H9 (cell line): Measurements from ENCODE around the gene ERC2. TPM values are rescaled to one million over a fixed set of nuclear protein-coding genes. Genes with fewer than 3 reads are reported as not detected.

Experiments used
- DNase-seq: peaks from one replicate; pipeline ENCODE4 v3.0.0-alpha.2; 2017
- H2AFZ ChIP-seq: one replicate; pipeline ENCODE4 v1.6.1; 2013; ENCODE audit warnings: mild to moderate bottlenecking, low read length, control low read depth, moderate library complexity
- H2AK5ac ChIP-seq: 2 replicates; pipeline ENCODE4 v1.6.1; 2013; ENCODE audit warnings: low read length, control low read depth, mixed read lengths; ENCODE audit not compliant: insufficient read length
- H2BK120ac ChIP-seq: one replicate; pipeline ENCODE4 v1.6.1; 2013; ENCODE audit warnings: low read depth, mild to moderate bottlenecking, low read length, control low read depth, inconsistent platforms; ENCODE audit not compliant: poor library complexity, severe bottlenecking
- H2BK12ac ChIP-seq: 2 replicates; pipeline ENCODE4 v1.6.1; 2013; ENCODE audit warnings: low read length, control low read depth, mixed read lengths, low read depth; ENCODE audit not compliant: insufficient read length
- H2BK15ac ChIP-seq: 2 replicates; pipeline ENCODE4 v1.6.1; 2013; ENCODE audit warnings: low read depth, low read length, control low read depth
- H2BK20ac ChIP-seq: one replicate; pipeline ENCODE4 v1.6.1; 2013; ENCODE audit warnings: low read depth, mild to moderate bottlenecking, low read length, control low read depth, inconsistent platforms; ENCODE audit not compliant: poor library complexity, severe bottlenecking
- H2BK5ac ChIP-seq: 2 replicates; pipeline ENCODE4 v1.6.1; 2013; ENCODE audit warnings: low read length, control low read depth, mixed read lengths; ENCODE audit not compliant: insufficient read length
- H3K14ac ChIP-seq: 2 replicates; pipeline ENCODE4 v1.6.1; 2013; ENCODE audit warnings: low read length, control low read depth; ENCODE audit not compliant: insufficient read depth
- H3K18ac ChIP-seq: 2 replicates; pipeline ENCODE4 v1.6.1; 2013; ENCODE audit warnings: low read depth, mild to moderate bottlenecking, mixed read lengths, low read length, control low read depth; ENCODE audit not compliant: insufficient read length
- H3K23ac ChIP-seq: 2 replicates; pipeline ENCODE4 v1.6.1; 2013; ENCODE audit warnings: low read length, control low read depth, mixed read lengths, low read depth; ENCODE audit not compliant: insufficient read length
- H3K23me2 ChIP-seq: 2 replicates; pipeline ENCODE4 v1.6.1; 2013; ENCODE audit warnings: low read depth, mild to moderate bottlenecking, mixed read lengths, low read length, control low read depth; ENCODE audit not compliant: insufficient read length, poor library complexity, severe bottlenecking
- H3K27ac ChIP-seq: 2 replicates; pipeline ENCODE4 v1.5.1; 2013; ENCODE audit warnings: low read length, control low read depth, mixed read lengths, low read depth; ENCODE audit not compliant: insufficient read length
- H3K27me3 ChIP-seq: 2 replicates; pipeline ENCODE4 v1.6.1; 2013; ENCODE audit warnings: low read length, control low read depth, inconsistent platforms; ENCODE audit not compliant: insufficient read depth
- H3K4ac ChIP-seq: 2 replicates; pipeline ENCODE4 v1.6.1; 2013; ENCODE audit warnings: low read depth, mild to moderate bottlenecking, control low read depth, inconsistent platforms, low read length, moderate library complexity
- H3K4me1 ChIP-seq: 2 replicates; pipeline ENCODE4 v1.6.1; 2013; ENCODE audit warnings: low read length, control low read depth, inconsistent platforms; ENCODE audit not compliant: insufficient read depth
- H3K4me2 ChIP-seq: 2 replicates; pipeline ENCODE4 v1.6.1; 2013; ENCODE audit warnings: low read length, control low read depth, mixed read lengths; ENCODE audit not compliant: insufficient read length, insufficient read depth
- H3K56ac ChIP-seq: 2 replicates; pipeline ENCODE4 v1.6.1; 2013; ENCODE audit warnings: low read depth, mild to moderate bottlenecking, mixed read lengths, low read length, control low read depth; ENCODE audit not compliant: insufficient read length
- H3K79me1 ChIP-seq: 2 replicates; pipeline ENCODE4 v1.6.1; 2013; ENCODE audit warnings: low read depth, mild to moderate bottlenecking, moderate library complexity, low read length, control low read depth, inconsistent platforms; ENCODE audit not compliant: insufficient read depth, poor library complexity, severe bottlenecking
- H3K79me2 ChIP-seq: 2 replicates; pipeline ENCODE4 v1.6.1; 2013; ENCODE audit warnings: low read length, control low read depth, inconsistent platforms; ENCODE audit not compliant: insufficient read depth
- H3K9ac ChIP-seq: 2 replicates; pipeline ENCODE4 v1.6.1; 2013; ENCODE audit warnings: low read length, control low read depth, mixed read lengths; ENCODE audit not compliant: insufficient read length; ENCODE audit errors: extremely low read depth
- H3K9me3 ChIP-seq: one replicate; pipeline ENCODE4 v1.6.1; 2013; ENCODE audit warnings: low read depth, low read length, inconsistent platforms; ENCODE audit not compliant: control insufficient read depth
- H3T11ph ChIP-seq: one replicate; pipeline ENCODE4 v1.6.1; 2013; ENCODE audit warnings: mild to moderate bottlenecking, low read length, control low read depth, inconsistent platforms
- H4K20me1 ChIP-seq: one replicate; pipeline ENCODE4 v1.6.1; 2013; ENCODE audit not compliant: control insufficient read depth, insufficient read length, insufficient read depth
- H4K5ac ChIP-seq: 2 replicates; pipeline ENCODE4 v1.6.1; 2013; ENCODE audit warnings: low read depth, mild to moderate bottlenecking, mixed read lengths, low read length, control low read depth; ENCODE audit not compliant: insufficient read length
- H4K8ac ChIP-seq: replicated peaks from 2 replicates; pipeline ENCODE4 v1.6.1; 2013; ENCODE audit warnings: low read length, control low read depth, mixed read lengths, low read depth; ENCODE audit not compliant: insufficient read length
- H4K91ac ChIP-seq: 2 replicates; pipeline ENCODE4 v1.6.1; 2013; ENCODE audit warnings: low read depth, mild to moderate bottlenecking, moderate library complexity, mixed read lengths, low read length, control low read depth; ENCODE audit not compliant: insufficient read length
- H3K27ac Mint-ChIP-seq, 3 experiments: 2 replicates in 2 of 3; 3 replicates in 1 of 3; pipeline ENCODE4 v1.8.0; 2020 to 2021; ENCODE audit warnings: mixed read lengths in 3 of 3, mild to moderate bottlenecking in 1 of 3, moderate library complexity in 1 of 3
- H3K27me3 Mint-ChIP-seq: 2 replicates; pipeline ENCODE4 v1.8.0; 2021; ENCODE audit warnings: low read depth, mild to moderate bottlenecking, moderate library complexity, mixed read lengths
- H3K36me3 Mint-ChIP-seq, 3 experiments: 2 replicates in 2 of 3; 3 replicates in 1 of 3; pipeline ENCODE4 v1.8.0; 2020 to 2021; ENCODE audit warnings: low read depth in 3 of 3, mixed read lengths in 3 of 3; ENCODE audit not compliant: insufficient read depth in 1 of 3
- H3K4me1 Mint-ChIP-seq, 2 experiments: 2 replicates each; pipeline ENCODE4 v1.8.0; 2020; ENCODE audit warnings: mixed read lengths in 2 of 2
- H3K4me3 Mint-ChIP-seq, 2 experiments: 2 replicates in 1 of 2; 3 replicates in 1 of 2; pipeline ENCODE4 v1.8.0; 2020 to 2021; ENCODE audit warnings: mild to moderate bottlenecking in 2 of 2, mixed read lengths in 2 of 2, moderate library complexity in 1 of 2
- H3K9me3 Mint-ChIP-seq, 2 experiments: 2 replicates in 1 of 2; 3 replicates in 1 of 2; pipeline ENCODE4 v1.8.0; 2020; ENCODE audit warnings: mild to moderate bottlenecking in 2 of 2, mixed read lengths in 2 of 2, moderate library complexity in 1 of 2
- WGBS: extraction: QIAGEN DNeasy Blood & Tissue Kit; methylation state at CpG from one replicate; pipeline ENCODE4 v1.1.7; 2013; ENCODE audit warnings: missing lambda C conversion rate, low lambda C conversion rate, mixed read lengths; ENCODE audit not compliant: insufficient read length; ENCODE audit errors: extremely low coverage; 5-methylcytosine and 5-hydroxymethylcytosine counted together
- total RNA-seq: library from RNA; stranded (reverse); gene quantifications from 2 replicates; pipeline ENCODE4 v1.2.1, GENCODE V29; 2021
- TF ChIP-seq, protein P1 (sequence below): fragments of 200-600 bp; sonication (generic); conservative IDR thresholded peaks from 3 replicates; pipeline ENCODE4 v1.8.0; 2021; ENCODE audit warnings: antibody characterized with exemption, mild to moderate bottlenecking

Gene ERC2
- total RNA-seq, 1 experiment from 2014 or later = 15.4 TPM

GRCh38 chr3:56304069-56304468, 164.2 kb downstream of the ERC2 start:
- Mint-ChIP-seq H3K4me3 (no peak overlapping the region), H3K9me3 (no peaks in the 10 kb centered on the region), H3K27ac (0 out of 7 replicates have a peak overlapping the region, but pooled peaks of 1 of the 3 experiments have one; percentile 36), H3K36me3 (peaks cover 0 to 1% (median 0%) of the 10 kb centered on the region in 3 experiments; a peak in 3 of 7 replicates), H3K27me3 (no peaks in the 10 kb centered on the region), H3K4me1 (peaks cover 22 to 30% of the 10 kb centered on the region in 2 experiments)
- no peak overlapping the region for H4K8ac ChIP-seq
- peaks cover 6% of the 10 kb centered on the region; the same call in 1 of the 2 replicates for H3K4me1 ChIP-seq
- no peak for DNase-seq
- no peak overlapping the region for H2BK20ac ChIP-seq
- no peak overlapping the region for H3T11ph ChIP-seq
- WGBS = no CpG with 5 or more reads among the region's 1 CpG
- H3K9ac ChIP-seq = no peak overlapping the region
- H4K91ac ChIP-seq = no peak overlapping the region
- no peak overlapping the region for H3K27ac ChIP-seq
- no peak overlapping the region for H2BK15ac ChIP-seq
- H2BK5ac ChIP-seq = no peak overlapping the region
- H3K4me2 ChIP-seq = no peak overlapping the region
- no peak overlapping the region for H3K14ac ChIP-seq
- no peak overlapping the region for H2AK5ac ChIP-seq
- no peak overlapping the region for H3K56ac ChIP-seq
- no peak overlapping the region for H3K23ac ChIP-seq
- no peak overlapping the region for H2BK12ac ChIP-seq
- no peak overlapping the region for H3K18ac ChIP-seq
- TF ChIP-seq, protein P1, sequence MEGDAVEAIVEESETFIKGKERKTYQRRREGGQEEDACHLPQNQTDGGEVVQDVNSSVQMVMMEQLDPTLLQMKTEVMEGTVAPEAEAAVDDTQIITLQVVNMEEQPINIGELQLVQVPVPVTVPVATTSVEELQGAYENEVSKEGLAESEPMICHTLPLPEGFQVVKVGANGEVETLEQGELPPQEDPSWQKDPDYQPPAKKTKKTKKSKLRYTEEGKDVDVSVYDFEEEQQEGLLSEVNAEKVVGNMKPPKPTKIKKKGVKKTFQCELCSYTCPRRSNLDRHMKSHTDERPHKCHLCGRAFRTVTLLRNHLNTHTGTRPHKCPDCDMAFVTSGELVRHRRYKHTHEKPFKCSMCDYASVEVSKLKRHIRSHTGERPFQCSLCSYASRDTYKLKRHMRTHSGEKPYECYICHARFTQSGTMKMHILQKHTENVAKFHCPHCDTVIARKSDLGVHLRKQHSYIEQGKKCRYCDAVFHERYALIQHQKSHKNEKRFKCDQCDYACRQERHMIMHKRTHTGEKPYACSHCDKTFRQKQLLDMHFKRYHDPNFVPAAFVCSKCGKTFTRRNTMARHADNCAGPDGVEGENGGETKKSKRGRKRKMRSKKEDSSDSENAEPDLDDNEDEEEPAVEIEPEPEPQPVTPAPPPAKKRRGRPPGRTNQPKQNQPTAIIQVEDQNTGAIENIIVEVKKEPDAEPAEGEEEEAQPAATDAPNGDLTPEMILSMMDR = no peak
- H4K20me1 ChIP-seq = no peaks in the 10 kb centered on the region
- no peaks in the 10 kb centered on the region for H3K23me2 ChIP-seq
- peaks cover 3% of the 10 kb centered on the region for H3K79me1 ChIP-seq
- H3K79me2 ChIP-seq = no peaks in the 10 kb centered on the region
- H3K4ac ChIP-seq = no peak overlapping the region
- no peaks in the 10 kb centered on the region for H3K9me3 ChIP-seq
- H2AFZ ChIP-seq = no peak overlapping the region
- H2BK120ac ChIP-seq = no peak overlapping the region
- H3K27me3 ChIP-seq = no peaks in the 10 kb centered on the region
- H4K5ac ChIP-seq = no peak overlapping the region
